Measurements from ENCODE around the gene TCEANC2. TPM values are rescaled to one million over a fixed set of nuclear protein-coding genes. Genes with fewer than 3 reads are reported as not detected.
A peak's percentile ranks its signal among the peaks of the same experiment; 100 is the strongest.

TCEANC2 gene
- total RNA-seq, 4 donors from 2014 or later = 2.6 to 9.5 (median 7.0) TPM

- DNase-seq (no peak), ATAC-seq (no peak)
- TF ChIP-seq POLR2A (IDR thresholded peaks at IDR 0.05) (no peak), CTCF (IDR thresholded peaks at IDR 0.05 in 4 of 5, conservative IDR thresholded peaks at IDR 0.05 in 1 of 5) (no peak)
- Histone ChIP-seq H3K4me3 (no peak overlapping the region), H3K27ac (no peak overlapping the region), H3K4me1 (no peaks in the 10 kb centered on the region), H3K27me3 (no peaks in the 10 kb centered on the region), H3K9me3 (no peaks in the 10 kb centered on the region), H3K36me3 (no peaks in the 10 kb centered on the region)
- intact Hi-C loops (cut with DNase I; ENCODE audit: low total_unique reads) = no loop called here
- in situ Hi-C loops (cut with MboI; ENCODE audit: low sequenced_read_pairs in 4 of 4) = loop anchor here in 2 of 4 donors (10.0 to 25.0 kb wide), 2 partner anchors 431 to 698 kb away; partner anchors contain the start of gene PARS2 (in 1 of the 2)
These were observed 10.9 kb downstream of the TCEANC2 start for GRCh38 chr1:54064299-54064698.

- Histone ChIP-seq H3K4me1 (no peaks in the 10 kb centered on the region), H3K27me3 (no peaks in the 10 kb centered on the region), H3K27ac (no peak overlapping the region), H3K9me3 (no peaks in the 10 kb centered on the region), H3K36me3 (no peaks in the 10 kb centered on the region), H3K4me3 (no peak overlapping the region)
- peak; percentile 32 to 44 for ATAC-seq
- in situ Hi-C loops (cut with MboI; ENCODE audit: low sequenced_read_pairs in 4 of 4) (loop anchor here in 2 of 4 donors (10.0 to 25.0 kb wide), 2 partner anchors 425 to 693 kb away; partner anchors contain the start of gene PARS2 (in 1 of the 2)), intact Hi-C loops (cut with DNase I; ENCODE audit: low total_unique reads) (loop anchor here (1.0 kb wide), 1 partner anchor 420 kb away; no protein-coding TSS in a partner anchor)
- DNase-seq = peak in 1 of 2 donors; percentile 15
- TF ChIP-seq POLR2A (IDR thresholded peaks at IDR 0.05) (no peak), CTCF (IDR thresholded peaks at IDR 0.05 in 4 of 5, conservative IDR thresholded peaks at IDR 0.05 in 1 of 5) (no peak)
These were observed 16.4 kb downstream of the TCEANC2 start for GRCh38 chr1:54069791-54070170.

GRCh38 chr1:54070171-54070837 lies 16.9 kb downstream of the TCEANC2 start:
- DNase-seq (no peak), ATAC-seq (peak; percentile 83 to 84)
- in situ Hi-C loops (cut with MboI; ENCODE audit: low sequenced_read_pairs in 4 of 4) = loop anchor here in 1 of 4 donors (25.0 kb wide), 1 partner anchor 692 kb away; the partner anchor contains the start of gene PARS2
- intact Hi-C loops (cut with DNase I; ENCODE audit: low total_unique reads) = loop anchor here (1.0 kb wide), 1 partner anchor 419 kb away; no protein-coding TSS in a partner anchor
- Histone ChIP-seq H3K27me3 (no peaks in the 10 kb centered on the region), H3K9me3 (no peaks in the 10 kb centered on the region), H3K4me3 (no peak overlapping the region), H3K27ac (no peak overlapping the region), H3K4me1 (no peaks in the 10 kb centered on the region), H3K36me3 (no peaks in the 10 kb centered on the region)
- TF ChIP-seq POLR2A (IDR thresholded peaks at IDR 0.05) (no peak), CTCF (IDR thresholded peaks at IDR 0.05 in 4 of 5, conservative IDR thresholded peaks at IDR 0.05 in 1 of 5) (peak; percentile 40 to 72 (median 66))

GRCh38 chr1:54077359-54077758 lies 24.0 kb downstream of the TCEANC2 start:
- peak; percentile 63 to 67 for ATAC-seq
- no peak for DNase-seq
- in situ Hi-C loops (cut with MboI; ENCODE audit: low sequenced_read_pairs in 4 of 4) = no loop called here
- H3K27ac ChIP-seq = peak overlapping the region in 3 of 4 donors; percentile 18 to 55 (median 50)
- peaks cover 17 to 19% of the 10 kb centered on the region in 2 donors for H3K4me1 ChIP-seq
- intact Hi-C loops (cut with DNase I; ENCODE audit: low total_unique reads) = no loop called here
- H3K36me3 ChIP-seq = no peaks in the 10 kb centered on the region
- H3K27me3 ChIP-seq = no peaks in the 10 kb centered on the region
- TF ChIP-seq POLR2A (IDR thresholded peaks at IDR 0.05) (no peak), CTCF (IDR thresholded peaks at IDR 0.05 in 4 of 5, conservative IDR thresholded peaks at IDR 0.05 in 1 of 5) (no peak)
- no peaks in the 10 kb centered on the region for H3K9me3 ChIP-seq
- H3K4me3 ChIP-seq = no peak overlapping the region
